ENCODE results near the gene LRRC46. TPM values are rescaled to one million over a fixed set of nuclear protein-coding genes. Genes with fewer than 3 reads are reported as not detected.

Gene LRRC46
- total RNA-seq, 1 experiment from 2014 or later: 0.44 TPM

DNA sequence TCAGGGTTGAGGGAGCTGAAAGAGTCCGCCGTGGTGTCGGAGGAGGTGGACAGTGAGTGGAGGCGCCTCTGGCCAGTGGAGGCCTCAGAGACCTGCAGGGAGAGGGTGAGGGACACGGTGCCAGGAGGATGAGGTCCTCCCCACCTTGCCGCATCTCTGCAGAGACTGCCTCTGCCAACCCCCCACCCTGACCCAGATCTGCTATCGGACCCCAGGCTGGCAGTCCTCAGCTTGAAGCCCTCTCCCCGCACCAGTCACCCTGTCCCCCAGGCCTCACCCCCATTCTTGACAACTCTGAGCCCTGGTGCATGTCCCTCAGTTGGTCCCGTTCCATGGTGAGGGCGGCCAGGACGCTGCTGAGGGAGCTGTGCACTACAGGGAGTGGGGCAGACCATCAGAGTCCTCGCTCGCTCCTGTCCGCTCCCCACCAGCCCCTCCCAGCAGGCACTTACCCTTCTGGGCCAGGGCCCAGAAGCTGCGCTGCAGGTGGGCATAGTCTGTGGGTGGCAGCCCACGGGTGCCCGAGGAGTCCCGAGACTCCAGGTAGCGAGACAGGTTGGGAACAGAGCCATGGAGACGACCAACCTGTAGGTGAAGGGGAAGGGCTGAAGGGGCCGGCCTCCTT is 15.2 kb upstream of the LRRC46 start:
- Histone ChIP-seq H3K27me3 (ENCODE audit: low read length) (no peaks in the 10 kb centered on the region), H3K4me1 (ENCODE audit: insufficient read depth, low read length) (peaks cover 19% of the 10 kb centered on the region), H3F3A (ENCODE audit: low read length, unreplicated experiment) (no peaks in the 10 kb centered on the region), H3K4me2 (ENCODE audit: low read length) (no peak overlapping the region), H3K79me2 (ENCODE audit: low read length) (peaks cover 12% of the 10 kb centered on the region), H3K9ac (ENCODE audit: low read length) (no peak overlapping the region), H3K27ac (ENCODE audit: low read length) (no peak overlapping the region), H3K36me3 (ENCODE audit: low read depth, low read length) (peaks cover 23% of the 10 kb centered on the region; the same call in 1 of the 2 replicates), H4K20me1 (ENCODE audit: low read length) (peaks cover 4% of the 10 kb centered on the region; the same call in 1 of the 2 replicates), H3K4me3 (ENCODE audit: low read length) (no peak overlapping the region), H2AFZ (ENCODE audit: low read length) (no peak overlapping the region), H3K9me2 (replicated peaks; ENCODE audit: low read length) (no peaks in the 10 kb centered on the region), H3K9me3 (ENCODE audit: low read length) (no peaks in the 10 kb centered on the region)
- CTCF ChIA-PET: no interaction called here
- TF ChIP-seq EZH2 (IDR thresholded peaks at IDR 0.05; ENCODE audit: low read length, unreplicated experiment): no peak
- no peak for TF ChIP-seq EZH2phosphoT487 (IDR thresholded peaks at IDR 0.05; ENCODE audit: borderline replicate concordance, low read length)
- no peak for TF ChIP-seq CTCF (conservative IDR thresholded peaks at IDR 0.05; ENCODE audit: low read depth, low read length)
- intact Hi-C loops (cut with micrococcal nuclease): no loop called here
- ATAC-seq: no peak
- no TSS peak for BruUV-seq (replicated peaks)
- POLR2A ChIA-PET (ENCODE audit: unreplicated experiment): no interaction called here
- no peak for DNase-seq

GRCh38 chr17:47816947-47817346 is 14.5 kb upstream of the LRRC46 start:
- no TSS peak for BruUV-seq (replicated peaks)
- CTCF ChIA-PET: no interaction called here
- POLR2A ChIA-PET (ENCODE audit: unreplicated experiment): no interaction called here

More at GRCh38 chr17:47816947-47817346, 14.5 kb upstream of the LRRC46 start:
- Histone ChIP-seq H3K4me3 (ENCODE audit: low read length) (no peak overlapping the region), H2AFZ (ENCODE audit: low read length) (no peak overlapping the region), H3K79me2 (ENCODE audit: low read length) (peaks cover 14% of the 10 kb centered on the region), H3K9ac (ENCODE audit: low read length) (no peak overlapping the region), H3K4me2 (ENCODE audit: low read length) (no peak overlapping the region), H3K36me3 (ENCODE audit: low read depth, low read length) (peaks cover 18% of the 10 kb centered on the region; the same call in 1 of the 2 replicates), H4K20me1 (ENCODE audit: low read length) (no peaks in the 10 kb centered on the region), H3K27me3 (ENCODE audit: low read length) (no peaks in the 10 kb centered on the region), H3K27ac (ENCODE audit: low read length) (no peak overlapping the region), H3K9me3 (ENCODE audit: low read length) (no peaks in the 10 kb centered on the region), H3F3A (ENCODE audit: low read length, unreplicated experiment) (no peaks in the 10 kb centered on the region), H3K9me2 (replicated peaks; ENCODE audit: low read length) (no peaks in the 10 kb centered on the region), H3K4me1 (ENCODE audit: insufficient read depth, low read length) (peaks cover 17% of the 10 kb centered on the region)
- ATAC-seq (no peak), DNase-seq (no peak)
- intact Hi-C loops (cut with micrococcal nuclease): no loop called here
- no peak for TF ChIP-seq CTCF (conservative IDR thresholded peaks at IDR 0.05; ENCODE audit: low read depth, low read length)
- TF ChIP-seq EZH2 (IDR thresholded peaks at IDR 0.05; ENCODE audit: low read length, unreplicated experiment): no peak
- no peak for TF ChIP-seq EZH2phosphoT487 (IDR thresholded peaks at IDR 0.05; ENCODE audit: borderline replicate concordance, low read length)

Data from PC-3 (cell line).